Transverse colon (tissue), 4 donors: ENCODE measurements around the gene MXI1. TPM values are rescaled to one million over a fixed set of nuclear protein-coding genes. Genes with fewer than 3 reads are reported as not detected.

Experiments
- DNase-seq: peaks from one replicate; pipeline ENCODE4 v3.0.0-alpha.2; 2019
- H3K27ac ChIP-seq, 4 donors: fragments of 200-600 bp; sonication (generic); 2 replicates each; pipeline ENCODE4 v1.5.1; 2016 to 2018; ENCODE audit warnings: inconsistent platforms in 4 of 4
- H3K27me3 ChIP-seq: fragments of 200-600 bp; sonication (generic); 2 replicates; pipeline ENCODE4 v1.5.1; 2017; ENCODE audit warnings: inconsistent platforms
- H3K36me3 ChIP-seq, 4 donors: fragments of 200-600 bp; sonication (generic); 2 replicates each; pipeline ENCODE4 v1.5.1; 2017 to 2019; ENCODE audit warnings: inconsistent platforms in 4 of 4
- H3K4me1 ChIP-seq, 4 donors: fragments of 200-600 bp; sonication (generic); 2 replicates each; pipeline ENCODE4 v1.5.1; 2017 to 2020; ENCODE audit warnings: inconsistent platforms in 4 of 4
- H3K4me3 ChIP-seq, 4 donors: fragments of 200-600 bp; sonication (generic); 1 replicate in 1 of 4; 2 replicates in 3 of 4; pipeline versions ENCODE4 v1.5.1 to v1.6.1; 2017 to 2019; ENCODE audit warnings: inconsistent platforms in 4 of 4
- H3K9me3 ChIP-seq, 2 donors: fragments of 200-600 bp; sonication (generic); 2 replicates each; pipeline ENCODE4 v1.5.1; 2017 to 2019; ENCODE audit warnings: inconsistent platforms in 2 of 2
- EP300 ChIP-seq: sonication (generic); formaldehyde crosslinking; IDR thresholded peaks from one replicate; pipeline ENCODE4 v1.6.1; 2017; ENCODE audit warnings: antibody characterized with exemption, low read depth
- POLR2A ChIP-seq: fragments of 450-650 bp; IDR thresholded peaks from one replicate; pipeline ENCODE4 v1.6.1; 2016; ENCODE audit warnings: antibody characterized with exemption, mild to moderate bottlenecking, moderate library complexity
- POLR2AphosphoS5 ChIP-seq, 3 donors: sonication (generic); formaldehyde crosslinking; IDR thresholded peaks; one replicate each; pipeline ENCODE4 v1.6.1; 2016; ENCODE audit warnings: antibody characterized with exemption in 3 of 3
- WGBS, 2 donors: methylation state at CpG; one replicate each; pipeline ENCODE4 v1.1.5; 2018; ENCODE audit warnings: low coverage in 1 of 2; 5-methylcytosine and 5-hydroxymethylcytosine counted together
- in situ Hi-C, 4 donors: fragments of 200-750 bp; cut with MboI; loops; one replicate each; pipeline versions ENCODE4 v1.15.0 to v1.15.1; 2017; ENCODE audit warnings: low sequenced_read_pairs in 3 of 4, low pct_ligation_motif_present in 1 of 4, low pct_unique_long_range_greater_than_20kb in 1 of 4
- intact Hi-C: fragments of 100-400 bp; cut with DNase I; formaldehyde crosslinking; loops from one replicate; pipeline ENCODE4 v1.15.1; 2023; ENCODE audit warnings: low total_unique reads
- total RNA-seq, 4 donors: library from RNA; depleted of rRNA; stranded (reverse); fragments of >200 nt; gene quantifications; one replicate each; pipeline ENCODE4 v1.1.0, GENCODE V29; 2016
- TF ChIP-seq, protein P1 (sequence below), 5 experiments: fragments of 200-600 bp in 3 of 5; fragments of 450-650 bp in 2 of 5; sonication (generic) in 3 of 5; IDR thresholded peaks; 1 replicate in 2 of 5; 2 replicates in 3 of 5; pipeline ENCODE4 v1.5.1; 2016 to 2017; ENCODE audit warnings: antibody characterized with exemption in 5 of 5, inconsistent platforms in 3 of 5, mild to moderate bottlenecking in 2 of 5, moderate library complexity in 1 of 5

Gene MXI1
- total RNA-seq, 4 donors from 2014 or later: 44.8 to 96.5 (median 65.3) TPM

DNA sequence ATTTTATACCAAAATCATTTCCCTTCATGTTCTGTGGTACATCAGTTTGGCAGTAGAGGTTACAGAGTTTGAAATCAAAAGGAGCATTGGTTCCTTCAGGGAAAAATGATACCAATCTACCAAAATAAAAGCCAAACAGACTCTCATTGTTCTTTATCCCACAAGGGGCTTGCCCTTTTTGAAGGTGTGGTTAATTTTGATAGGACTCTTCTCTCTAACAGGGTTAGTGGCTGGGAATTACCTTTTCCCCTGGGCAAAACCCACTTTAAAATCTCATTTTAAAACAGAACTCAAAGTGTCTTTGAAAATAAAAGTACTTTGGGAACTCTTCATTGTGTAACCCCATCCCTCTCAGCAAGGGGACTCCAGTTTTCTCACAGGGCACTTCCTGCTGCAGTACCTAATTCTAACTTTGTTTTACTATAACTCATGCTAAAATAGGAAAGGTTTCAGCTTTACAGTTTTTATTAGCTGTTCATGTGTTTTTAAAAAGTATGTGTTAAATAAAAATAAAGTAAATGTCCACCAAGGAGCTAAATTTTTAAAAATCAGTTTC is 66.7 kb downstream of the MXI1 start:
- Histone ChIP-seq H3K27ac (peak overlapping the region in 3 of 4 donors; percentile 14 to 54 (median 44)), H3K4me1 (peaks cover 7 to 35% (median 23%) of the 10 kb centered on the region in 4 donors), H3K9me3 (no peaks in the 10 kb centered on the region), H3K27me3 (no peaks in the 10 kb centered on the region), H3K36me3 (peaks cover 0 to 3% (median 0%) of the 10 kb centered on the region in 4 donors), H3K4me3 (no peak overlapping the region)
- TF ChIP-seq, protein P1, sequence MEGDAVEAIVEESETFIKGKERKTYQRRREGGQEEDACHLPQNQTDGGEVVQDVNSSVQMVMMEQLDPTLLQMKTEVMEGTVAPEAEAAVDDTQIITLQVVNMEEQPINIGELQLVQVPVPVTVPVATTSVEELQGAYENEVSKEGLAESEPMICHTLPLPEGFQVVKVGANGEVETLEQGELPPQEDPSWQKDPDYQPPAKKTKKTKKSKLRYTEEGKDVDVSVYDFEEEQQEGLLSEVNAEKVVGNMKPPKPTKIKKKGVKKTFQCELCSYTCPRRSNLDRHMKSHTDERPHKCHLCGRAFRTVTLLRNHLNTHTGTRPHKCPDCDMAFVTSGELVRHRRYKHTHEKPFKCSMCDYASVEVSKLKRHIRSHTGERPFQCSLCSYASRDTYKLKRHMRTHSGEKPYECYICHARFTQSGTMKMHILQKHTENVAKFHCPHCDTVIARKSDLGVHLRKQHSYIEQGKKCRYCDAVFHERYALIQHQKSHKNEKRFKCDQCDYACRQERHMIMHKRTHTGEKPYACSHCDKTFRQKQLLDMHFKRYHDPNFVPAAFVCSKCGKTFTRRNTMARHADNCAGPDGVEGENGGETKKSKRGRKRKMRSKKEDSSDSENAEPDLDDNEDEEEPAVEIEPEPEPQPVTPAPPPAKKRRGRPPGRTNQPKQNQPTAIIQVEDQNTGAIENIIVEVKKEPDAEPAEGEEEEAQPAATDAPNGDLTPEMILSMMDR (IDR thresholded peaks at IDR 0.05): no peak
- no peak for TF ChIP-seq POLR2A
- TF ChIP-seq POLR2AphosphoS5 (IDR thresholded peaks at IDR 0.05): no peak
- TF ChIP-seq EP300: no peak
- intact Hi-C loops: loop anchor here (5.0 kb wide), 1 partner anchor 47 kb away; no protein-coding TSS in a partner anchor
- in situ Hi-C loops: no loop called here
- no peak for DNase-seq

DNA sequence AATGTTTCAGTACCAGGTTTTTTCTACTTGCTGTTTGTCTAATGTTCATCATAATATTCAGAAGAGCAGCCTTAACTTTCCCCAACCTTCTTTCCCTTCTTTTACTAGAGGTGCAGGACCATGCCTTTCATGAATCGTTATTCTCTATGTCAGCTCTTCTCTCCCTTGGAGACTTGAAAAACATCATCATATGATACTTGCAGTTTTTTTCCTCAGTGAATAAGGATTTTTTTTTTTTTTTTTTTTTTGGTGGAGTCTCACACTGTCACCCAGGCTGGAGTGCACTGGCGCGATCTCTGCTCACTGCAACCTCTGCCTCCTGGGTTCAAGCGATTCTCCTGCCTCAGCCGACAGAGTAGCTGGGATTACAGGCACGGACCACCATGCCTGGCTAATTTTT is 67.2 kb downstream of the MXI1 start:
- 90 to 95% methylated on average over 3 to 6 of the region's 6 CpGs for WGBS, 2 donors

DNA sequence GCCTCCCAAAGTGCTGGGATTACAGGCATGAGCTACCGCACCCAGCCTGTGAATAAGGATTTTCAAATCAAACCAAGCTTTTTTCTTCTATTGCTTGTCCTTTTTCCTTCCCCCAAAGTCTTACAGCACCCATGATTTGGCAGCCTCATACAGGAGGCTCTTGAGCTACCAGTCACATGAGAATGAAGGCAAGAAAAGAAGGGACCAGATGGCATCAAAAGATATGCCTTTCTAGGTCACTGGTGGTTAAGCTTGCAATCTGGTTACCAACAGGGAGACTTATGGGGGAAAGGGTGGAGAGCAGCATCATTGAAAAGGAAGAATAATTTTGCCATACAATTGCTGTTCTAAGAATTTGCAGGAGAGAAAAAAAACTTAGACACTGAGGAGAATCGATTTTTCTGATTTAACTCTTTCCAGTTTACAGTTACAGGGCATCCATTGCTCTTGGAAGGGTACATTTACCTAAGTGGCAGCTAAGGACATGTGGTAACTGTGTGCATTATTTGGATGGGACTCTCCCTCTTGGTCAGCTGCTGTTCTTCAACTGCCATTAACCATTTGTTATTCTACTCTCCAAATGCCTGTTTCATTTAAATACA is 67.8 kb downstream of the MXI1 start:
- in situ Hi-C loops: loop anchor here in 1 of 4 donors (25.0 kb wide), 1 partner anchor 388 kb away; no protein-coding TSS in a partner anchor
- TF ChIP-seq EP300: no peak
- H3K27ac ChIP-seq: no peak overlapping the region

More for the DNA sequence above, 67.2 kb downstream of the MXI1 start:
- in situ Hi-C loops (loop anchor here in 1 of 4 donors (25.0 kb wide), 1 partner anchor 387 kb away; no protein-coding TSS in a partner anchor), intact Hi-C loops (loop anchor here (5.0 kb wide), 3 partner anchors 47 to 137 kb away; partner anchors contain the start of gene MXI1)
- no peaks in the 10 kb centered on the region for H3K9me3 ChIP-seq
- DNase-seq: no peak
- H3K27me3 ChIP-seq: no peaks in the 10 kb centered on the region
- H3K27ac ChIP-seq: peak overlapping the region in 2 of 4 donors; percentile 44 to 54
- no peak overlapping the region for H3K4me3 ChIP-seq
- no peak for TF ChIP-seq POLR2A
- no peak for TF ChIP-seq POLR2AphosphoS5 (IDR thresholded peaks at IDR 0.05)
- TF ChIP-seq, protein P1 (IDR thresholded peaks at IDR 0.05): no peak
- no peak for TF ChIP-seq EP300
- peaks cover 7 to 34% (median 18%) of the 10 kb centered on the region in 4 donors for H3K4me1 ChIP-seq
- H3K36me3 ChIP-seq: peaks cover 0 to 3% (median 0%) of the 10 kb centered on the region in 4 donors

DNA sequence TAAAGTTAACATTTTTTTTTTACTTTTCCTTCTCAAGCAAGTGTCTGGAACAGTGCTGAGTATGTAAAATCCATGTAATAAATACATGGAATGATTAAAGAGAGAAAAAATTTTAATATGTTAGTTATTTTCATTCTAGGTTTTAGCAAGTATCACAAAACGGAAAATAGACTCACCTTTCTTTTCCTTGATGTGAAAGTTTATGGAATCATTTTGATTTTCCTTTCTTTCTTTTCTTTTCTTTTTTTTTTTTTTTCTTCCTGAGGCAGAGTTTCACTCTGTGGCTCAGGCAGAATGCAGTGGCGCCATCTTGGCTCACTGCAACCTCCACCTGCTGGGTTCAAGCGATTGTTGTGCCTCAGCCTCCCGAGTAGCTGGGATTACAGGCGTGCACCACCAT is 69.2 kb downstream of the MXI1 start:
- Histone ChIP-seq H3K9me3 (no peaks in the 10 kb centered on the region), H3K4me1 (peaks cover 0 to 16% (median 3%) of the 10 kb centered on the region in 4 donors), H3K27me3 (no peaks in the 10 kb centered on the region), H3K27ac (no peak overlapping the region), H3K4me3 (no peak overlapping the region), H3K36me3 (peaks cover 0 to 8% (median 3%) of the 10 kb centered on the region in 4 donors)
- WGBS, 2 donors: 92 to 97% methylated on average over 5 of the region's 5 CpGs
- TF ChIP-seq POLR2AphosphoS5 (IDR thresholded peaks at IDR 0.05) (no peak), EP300 (no peak), POLR2A (no peak)
- TF ChIP-seq, protein P1 (IDR thresholded peaks at IDR 0.05): no peak
- intact Hi-C loops (loop anchor here (5.0 kb wide), 2 partner anchors 69 to 139 kb away; partner anchors contain the start of gene MXI1), in situ Hi-C loops (loop anchor here in 1 of 4 donors (25.0 kb wide), 1 partner anchor 389 kb away; no protein-coding TSS in a partner anchor)
- no peak for DNase-seq

More for the DNA sequence above, 67.8 kb downstream of the MXI1 start:
- no peak for DNase-seq
- H3K4me1 ChIP-seq: peaks cover 3 to 29% (median 12%) of the 10 kb centered on the region in 4 donors
- no peaks in the 10 kb centered on the region for H3K9me3 ChIP-seq
- H3K4me3 ChIP-seq: no peak overlapping the region
- peaks cover 0 to 3% (median 0%) of the 10 kb centered on the region in 4 donors for H3K36me3 ChIP-seq
- intact Hi-C loops: loop anchor here (5.0 kb wide), 2 partner anchors 68 to 138 kb away; partner anchors contain the start of gene MXI1
- 60 to 79% methylated on average over 2 of the region's 2 CpGs for WGBS, 2 donors
- H3K27me3 ChIP-seq: no peaks in the 10 kb centered on the region
